ENCODE data around the gene PAPSS1.
"Not testable (repeated sequence)": the region's sequence is repeated elsewhere in the genome, so short reads cannot be mapped to it uniquely, and the experiment has no call there.

The PAPSS1 gene

DNA sequence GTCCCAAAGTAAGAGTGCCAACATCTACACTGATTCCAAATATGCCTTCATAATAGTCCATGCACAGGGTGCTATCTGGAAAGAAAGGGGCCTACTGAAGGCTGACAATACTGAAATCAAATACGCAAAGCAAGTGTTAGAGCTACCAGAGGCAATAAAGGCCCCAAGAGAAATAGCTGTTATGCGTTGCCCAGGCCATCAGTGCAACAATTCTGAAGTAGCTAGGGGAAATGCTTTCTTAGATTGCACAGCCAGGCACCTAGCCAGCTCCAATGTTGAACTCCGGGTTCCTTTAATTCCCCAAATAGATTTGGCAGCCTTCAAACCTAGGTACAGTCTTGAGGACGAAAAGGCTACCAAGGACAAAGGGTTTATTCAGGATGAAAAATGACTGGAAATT, 17.4 kb upstream of the PAPSS1 start:
- no peak overlapping the region for H3K27ac Mint-ChIP-seq
- H3K9me3 Mint-ChIP-seq (ENCODE audit: low read depth), result no peaks in the 10 kb centered on the region
- H3K27me3 Mint-ChIP-seq, result peaks cover 4% of the 10 kb centered on the region
- H3K4me3 Mint-ChIP-seq, result no peak overlapping the region
- H3K36me3 Mint-ChIP-seq, result no peaks in the 10 kb centered on the region
- H3K4me1 Mint-ChIP-seq (ENCODE audit: low read depth), result no peaks in the 10 kb centered on the region

DNA sequence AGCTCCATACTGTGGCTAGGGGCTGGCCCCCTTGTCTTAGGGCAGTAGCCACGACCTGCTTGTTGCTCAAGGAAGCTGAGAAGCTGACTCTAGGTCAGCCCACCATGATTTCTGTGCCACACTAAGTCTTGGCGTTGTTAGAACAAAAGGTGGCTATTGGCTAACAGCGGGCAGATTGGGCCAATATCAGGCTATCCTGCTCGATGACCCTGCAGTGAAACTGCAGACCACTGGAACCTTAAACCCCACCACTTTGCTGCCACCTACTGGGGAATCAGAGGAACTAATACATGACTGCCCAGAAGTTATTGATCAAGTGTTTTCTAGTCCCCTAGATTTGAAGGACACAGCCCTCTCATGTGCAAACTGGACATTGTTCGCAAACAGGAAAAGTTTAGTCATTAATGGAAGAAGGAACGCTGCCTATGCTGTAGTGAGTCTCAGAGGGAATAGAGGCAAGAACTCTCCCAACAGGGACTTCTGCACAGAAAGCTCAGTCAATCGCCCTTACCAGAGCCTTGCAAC, 17.0 kb upstream of the PAPSS1 start:
- peaks cover 4% of the 10 kb centered on the region for H3K27me3 Mint-ChIP-seq
- H3K9me3 Mint-ChIP-seq (ENCODE audit: low read depth), result no peaks in the 10 kb centered on the region
- no peak overlapping the region for H3K4me3 Mint-ChIP-seq
- no peaks in the 10 kb centered on the region for H3K4me1 Mint-ChIP-seq (ENCODE audit: low read depth)
- H3K27ac Mint-ChIP-seq, result no peak overlapping the region
- no peaks in the 10 kb centered on the region for H3K36me3 Mint-ChIP-seq

DNA sequence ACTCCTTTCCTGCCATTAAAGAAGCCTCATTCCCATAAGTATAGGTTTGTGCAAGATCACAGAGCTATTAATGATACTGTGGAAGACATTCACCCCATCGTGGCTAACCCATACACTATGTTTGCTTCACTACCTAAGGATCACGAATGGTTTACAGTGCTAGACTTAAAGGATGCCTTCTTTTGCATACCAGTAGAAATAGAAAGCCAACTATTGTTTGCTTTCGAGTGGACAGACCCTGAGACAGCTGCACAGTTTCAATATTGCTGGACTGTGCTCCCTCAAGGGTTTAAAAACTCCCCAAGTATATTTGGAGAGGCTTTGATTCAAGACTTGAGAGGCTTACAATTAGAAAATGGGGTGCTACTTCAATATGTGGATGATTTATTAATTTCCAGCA, 16.0 kb upstream of the PAPSS1 start:
- H3K36me3 Mint-ChIP-seq, result no peaks in the 10 kb centered on the region
- no peak overlapping the region for H3K4me3 Mint-ChIP-seq
- H3K27ac Mint-ChIP-seq, result no peak overlapping the region
- peaks cover 4% of the 10 kb centered on the region for H3K27me3 Mint-ChIP-seq
- H3K9me3 Mint-ChIP-seq (ENCODE audit: low read depth), result no peaks in the 10 kb centered on the region
- H3K4me1 Mint-ChIP-seq (ENCODE audit: low read depth), result no peaks in the 10 kb centered on the region

DNA sequence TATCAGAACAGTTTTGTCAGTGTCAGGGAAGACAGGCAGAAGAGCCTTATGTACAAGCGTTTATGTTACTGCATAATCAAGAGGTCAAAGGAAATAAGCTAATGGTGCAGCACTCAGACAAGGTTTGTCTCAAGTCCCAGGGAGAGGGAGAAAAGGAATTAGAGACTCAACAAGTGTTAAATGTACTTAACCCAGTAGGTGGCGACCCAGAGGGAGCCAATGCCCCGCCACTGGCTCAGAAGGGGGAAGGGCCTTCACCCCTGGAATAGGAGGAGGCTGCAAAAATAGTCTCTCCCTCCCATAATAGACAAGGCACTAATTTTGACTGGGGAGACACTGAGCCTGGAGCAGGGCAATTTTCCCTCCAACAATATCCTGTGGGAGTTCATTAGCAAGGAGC, 14.1 kb upstream of the PAPSS1 start:
- H3K27me3 Mint-ChIP-seq, result peaks cover 4% of the 10 kb centered on the region

DNA sequence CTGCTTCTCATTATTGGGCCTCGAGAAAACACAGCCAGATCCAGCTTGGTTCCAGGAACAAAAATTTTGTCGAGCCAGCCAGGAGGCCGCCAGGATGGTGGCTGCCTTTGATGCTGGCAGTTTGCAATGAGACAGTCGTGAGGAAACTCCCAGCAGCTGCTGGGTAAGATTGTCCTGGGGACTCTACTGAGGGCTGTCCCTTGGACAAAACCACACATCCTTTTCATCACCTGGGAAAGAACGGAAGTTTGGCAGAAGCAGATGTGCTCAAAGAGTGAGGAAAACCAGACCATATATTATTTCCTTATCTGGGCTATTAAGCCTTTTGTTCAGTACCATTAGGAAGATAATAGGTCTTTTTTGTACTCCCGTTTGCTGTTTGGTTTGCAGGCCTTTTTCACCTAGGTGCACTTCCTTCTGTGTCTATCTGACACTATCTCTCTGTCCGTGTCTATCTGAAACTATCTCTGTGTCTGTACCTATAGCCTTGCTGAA, 13.4 kb upstream of the PAPSS1 start:
- no peaks in the 10 kb centered on the region for H3K4me1 Mint-ChIP-seq (ENCODE audit: low read depth)
- no peak overlapping the region for H3K27ac Mint-ChIP-seq
- peaks cover 3% of the 10 kb centered on the region for H3K36me3 Mint-ChIP-seq
- H3K27me3 Mint-ChIP-seq, result peaks cover 5% of the 10 kb centered on the region
- no peak overlapping the region for H3K4me3 Mint-ChIP-seq
- H3K9me3 Mint-ChIP-seq (ENCODE audit: low read depth), result no peaks in the 10 kb centered on the region

More for the DNA sequence above, 14.1 kb upstream of the PAPSS1 start:
- H3K9me3 Mint-ChIP-seq (ENCODE audit: low read depth), result no peaks in the 10 kb centered on the region
- H3K27ac Mint-ChIP-seq, result no peak overlapping the region
- no peak overlapping the region for H3K4me3 Mint-ChIP-seq
- no peaks in the 10 kb centered on the region for H3K4me1 Mint-ChIP-seq (ENCODE audit: low read depth)
- H3K36me3 Mint-ChIP-seq, result no peaks in the 10 kb centered on the region

DNA sequence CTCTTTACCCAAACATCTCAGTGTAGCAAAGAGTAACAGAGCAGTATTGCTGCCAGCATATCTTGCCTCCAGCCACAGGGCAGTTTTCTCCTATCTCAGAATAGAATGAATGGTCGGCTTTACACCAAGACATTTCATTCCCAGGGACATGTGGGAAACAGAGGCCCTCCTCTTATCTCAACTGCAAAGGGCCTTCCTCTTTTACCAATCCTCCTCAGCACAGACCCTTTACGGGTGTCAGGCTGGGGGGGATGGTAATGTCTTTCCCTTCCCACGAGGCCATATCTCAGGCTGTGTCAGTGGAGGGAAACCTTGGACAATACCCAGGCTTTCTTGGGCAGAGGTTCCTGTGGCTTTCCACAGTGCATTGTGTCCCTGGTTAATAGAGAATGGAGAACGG, 9.0 kb upstream of the PAPSS1 start:
- H3K36me3 Mint-ChIP-seq; H3K27ac Mint-ChIP-seq; H3K27me3 Mint-ChIP-seq; H3K4me3 Mint-ChIP-seq; H3K9me3 Mint-ChIP-seq (ENCODE audit: low read depth); H3K4me1 Mint-ChIP-seq (ENCODE audit: low read depth): not testable (repeated sequence)

DNA sequence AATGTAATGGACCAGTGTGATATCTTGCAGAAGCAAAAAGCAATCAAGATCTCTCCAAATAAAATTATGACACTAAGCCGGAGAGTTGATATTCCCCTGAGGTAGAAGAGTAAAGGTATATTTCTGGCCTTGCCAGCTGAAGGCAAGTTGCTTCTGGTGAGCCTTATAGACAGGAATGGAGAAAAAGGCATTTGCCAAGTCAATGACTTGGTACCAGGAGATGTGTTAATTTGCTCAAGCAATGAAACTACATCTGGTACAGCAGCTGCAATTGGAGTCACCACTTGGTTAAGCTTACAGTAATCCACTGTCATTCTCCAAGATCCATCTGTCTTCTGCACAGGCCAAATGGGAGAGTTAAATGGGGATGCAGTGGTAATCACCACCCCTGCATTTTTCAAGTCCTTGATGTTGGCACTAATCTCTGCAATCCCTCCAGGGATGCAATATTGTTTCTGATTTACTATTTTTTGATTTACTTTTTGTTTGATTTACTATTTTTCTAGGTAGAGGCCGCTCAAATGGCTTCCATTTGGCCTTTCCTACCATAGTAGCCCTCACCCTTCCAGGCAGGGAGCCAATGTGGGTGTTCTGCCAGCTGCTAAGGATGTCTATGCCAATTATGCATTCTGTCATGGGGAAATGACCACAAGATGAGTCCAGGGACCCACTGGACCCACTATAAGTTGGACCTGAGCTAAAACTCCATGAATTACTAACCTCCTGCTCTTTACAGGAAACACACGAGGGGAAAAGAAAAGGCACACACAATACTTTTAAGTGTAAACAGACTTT, 6.3 kb upstream of the PAPSS1 start:
- H3K27ac Mint-ChIP-seq; H3K4me3 Mint-ChIP-seq; H3K4me1 Mint-ChIP-seq (ENCODE audit: low read depth); H3K9me3 Mint-ChIP-seq (ENCODE audit: low read depth); H3K27me3 Mint-ChIP-seq; H3K36me3 Mint-ChIP-seq: not testable (repeated sequence)

DNA sequence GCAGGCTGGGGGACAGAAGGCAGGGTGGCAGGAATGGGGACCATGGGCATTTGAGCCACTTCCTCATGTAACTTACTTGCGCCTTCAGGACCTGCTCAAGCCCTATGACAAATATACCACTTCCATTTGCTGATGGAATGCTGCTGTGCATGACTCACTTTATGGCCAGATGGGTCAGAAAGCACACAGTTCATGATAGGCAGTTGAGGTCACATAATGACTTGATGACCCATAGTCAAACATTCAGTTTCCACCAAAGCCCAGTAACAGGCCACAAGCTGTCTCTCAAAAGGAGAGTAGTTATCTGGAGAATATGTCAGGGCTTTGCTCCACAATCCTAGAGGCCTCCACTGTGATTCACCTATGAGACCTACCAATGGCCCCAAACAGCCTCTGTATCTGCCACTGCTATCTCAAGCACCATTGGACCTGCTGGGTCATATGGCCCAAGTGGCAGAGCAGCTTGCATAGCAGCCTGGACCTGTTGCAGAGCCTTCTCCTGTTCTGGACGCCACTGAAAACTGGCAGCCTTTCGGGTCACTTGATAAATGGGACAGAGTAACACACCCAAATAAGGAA, 5.3 kb upstream of the PAPSS1 start:
- Mint-ChIP-seq H3K4me3 (no peak overlapping the region), H3K4me1 (ENCODE audit: low read depth) (peaks cover 11% of the 10 kb centered on the region), H3K9me3 (ENCODE audit: low read depth) (no peaks in the 10 kb centered on the region), H3K27me3 (peaks cover 2% of the 10 kb centered on the region), H3K27ac (no peak overlapping the region), H3K36me3 (peaks cover 3% of the 10 kb centered on the region)

DNA sequence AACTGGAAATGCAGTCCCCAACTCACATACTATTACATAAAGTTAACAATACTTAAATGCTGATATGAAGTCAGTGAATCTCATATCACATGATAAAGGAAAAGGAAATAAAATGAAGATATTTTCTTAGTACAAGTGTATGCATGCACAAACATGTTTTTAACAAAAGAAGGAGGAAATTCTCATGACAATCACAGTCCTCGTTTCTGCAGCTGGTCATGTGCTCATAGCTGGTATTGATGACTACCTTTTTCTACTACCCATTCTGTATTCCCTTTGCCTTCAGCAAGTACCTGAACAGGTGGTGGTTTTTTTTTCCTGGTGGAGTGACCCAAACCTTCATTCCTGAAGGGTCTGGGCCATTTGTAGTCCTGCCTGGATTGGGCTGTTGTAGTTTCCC, 3.3 kb upstream of the PAPSS1 start:
- H3K27ac Mint-ChIP-seq; H3K36me3 Mint-ChIP-seq; H3K4me3 Mint-ChIP-seq; H3K9me3 Mint-ChIP-seq (ENCODE audit: low read depth); H3K27me3 Mint-ChIP-seq: not testable (repeated sequence)
- peaks cover 25% of the 10 kb centered on the region for H3K4me1 Mint-ChIP-seq (ENCODE audit: low read depth)

DNA sequence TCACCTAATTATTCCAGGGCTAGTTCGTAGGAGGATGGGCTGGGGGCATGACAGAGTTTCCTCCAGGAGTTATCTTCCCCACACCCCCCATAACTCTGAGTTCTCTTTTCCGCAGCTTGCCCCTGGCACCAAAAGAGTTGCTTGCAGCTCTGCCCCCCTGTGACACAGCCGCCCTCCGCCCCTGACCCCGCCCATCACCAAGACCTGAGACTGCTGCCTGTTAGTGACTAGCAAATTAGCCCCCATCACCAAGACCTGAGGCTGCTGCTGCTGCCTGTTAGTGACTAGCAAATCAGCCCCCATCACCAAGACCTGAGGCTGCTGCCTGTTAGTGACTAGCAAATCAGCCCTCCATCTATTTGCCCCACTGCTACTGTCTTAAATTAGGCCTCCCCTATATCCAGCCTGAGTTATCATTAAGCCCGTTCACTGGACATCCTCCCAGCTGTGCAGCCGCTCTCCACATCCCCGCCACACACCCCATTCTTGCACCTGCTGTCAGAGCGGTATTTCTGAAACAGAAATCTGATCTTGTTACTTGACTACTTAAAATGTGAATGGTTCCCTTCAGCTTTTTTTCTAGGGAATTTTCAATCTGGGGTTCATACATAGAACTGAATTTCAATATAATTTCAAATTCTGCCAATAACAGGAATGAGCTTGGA, 1.5 kb upstream of the PAPSS1 start:
- Mint-ChIP-seq H3K4me1 (ENCODE audit: low read depth) (peaks cover 34% of the 10 kb centered on the region), H3K36me3 (no peaks in the 10 kb centered on the region), H3K27ac (peak overlapping the region; percentile 94), H3K27me3 (no peaks in the 10 kb centered on the region), H3K4me3 (peak overlapping the region; percentile 93), H3K9me3 (ENCODE audit: low read depth) (no peaks in the 10 kb centered on the region)

DNA sequence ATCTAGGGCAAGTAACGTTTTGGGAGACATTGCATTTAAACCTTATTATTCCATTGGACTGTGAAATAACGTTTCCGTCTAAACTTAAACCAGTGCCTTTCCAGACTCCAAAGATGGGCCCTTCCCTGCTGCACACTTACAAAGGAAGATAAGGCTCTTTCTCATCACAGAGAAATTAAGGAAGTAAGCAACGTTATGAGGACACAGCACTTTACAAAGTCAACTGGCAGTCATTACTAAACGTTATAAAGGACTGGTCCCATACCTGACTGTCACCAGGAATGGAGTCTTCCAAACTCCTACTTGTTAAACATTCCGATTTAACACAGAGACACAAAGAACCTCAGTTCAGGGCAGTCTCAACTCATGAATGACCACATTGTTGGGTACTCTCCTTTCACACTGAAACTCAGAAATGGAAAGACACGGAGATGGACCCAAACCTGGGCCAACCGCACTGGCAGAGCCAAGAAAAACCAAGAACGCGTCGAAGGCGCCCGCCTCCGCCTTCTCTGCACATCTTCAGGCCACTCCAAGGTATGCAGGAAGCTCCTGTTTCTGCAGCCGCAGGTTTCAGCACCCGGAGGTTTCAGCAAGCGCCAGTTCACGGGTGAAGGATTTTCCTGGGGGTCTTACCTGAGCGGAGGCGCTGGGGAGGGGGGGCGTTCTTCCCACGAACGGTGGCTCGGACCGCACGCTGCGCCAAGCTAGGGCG, 670 bp downstream of the PAPSS1 start:
- H3K27me3 Mint-ChIP-seq, result no peaks in the 10 kb centered on the region
- peak overlapping the region; percentile 93 for H3K4me3 Mint-ChIP-seq
- no peaks in the 10 kb centered on the region for H3K9me3 Mint-ChIP-seq (ENCODE audit: low read depth)
- H3K27ac Mint-ChIP-seq, result peak overlapping the region; percentile 81
- H3K36me3 Mint-ChIP-seq, result no peaks in the 10 kb centered on the region
- H3K4me1 Mint-ChIP-seq (ENCODE audit: low read depth), result peaks cover 34% of the 10 kb centered on the region

DNA sequence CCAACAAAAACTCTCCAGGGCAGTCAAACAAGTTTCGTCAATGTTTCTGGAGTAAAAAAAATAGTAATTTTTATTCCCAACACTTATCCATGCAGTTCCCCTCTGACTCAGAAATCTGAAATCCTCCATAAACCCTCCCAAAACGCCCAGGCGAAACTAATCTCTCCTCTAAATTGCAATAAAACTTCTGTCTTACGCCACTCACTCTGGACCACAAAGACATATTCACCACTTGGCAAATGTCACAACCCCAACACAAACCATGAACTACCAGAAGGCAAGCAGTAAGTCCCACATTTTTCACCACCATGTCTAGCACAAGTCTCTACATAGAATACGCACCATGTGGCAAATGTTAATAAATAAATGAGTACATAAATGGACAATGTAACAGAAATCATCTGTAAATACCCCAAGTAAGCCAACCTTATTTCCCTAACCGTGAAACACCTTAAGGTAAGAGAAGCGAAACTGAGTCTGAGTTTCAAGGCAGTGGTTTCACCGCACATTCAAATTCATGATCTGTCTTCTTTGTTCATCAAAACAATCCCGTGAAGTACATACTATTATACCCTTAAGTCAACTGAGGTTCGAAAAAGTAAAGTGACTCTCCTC, 1.6 kb downstream of the PAPSS1 start:
- H3K27ac Mint-ChIP-seq, result no peak overlapping the region
- H3K27me3 Mint-ChIP-seq, result no peaks in the 10 kb centered on the region
- peaks cover 4% of the 10 kb centered on the region for H3K36me3 Mint-ChIP-seq
- peaks cover 37% of the 10 kb centered on the region for H3K4me1 Mint-ChIP-seq (ENCODE audit: low read depth)
- peak overlapping the region; percentile 93 for H3K4me3 Mint-ChIP-seq
- H3K9me3 Mint-ChIP-seq (ENCODE audit: low read depth), result no peaks in the 10 kb centered on the region

DNA sequence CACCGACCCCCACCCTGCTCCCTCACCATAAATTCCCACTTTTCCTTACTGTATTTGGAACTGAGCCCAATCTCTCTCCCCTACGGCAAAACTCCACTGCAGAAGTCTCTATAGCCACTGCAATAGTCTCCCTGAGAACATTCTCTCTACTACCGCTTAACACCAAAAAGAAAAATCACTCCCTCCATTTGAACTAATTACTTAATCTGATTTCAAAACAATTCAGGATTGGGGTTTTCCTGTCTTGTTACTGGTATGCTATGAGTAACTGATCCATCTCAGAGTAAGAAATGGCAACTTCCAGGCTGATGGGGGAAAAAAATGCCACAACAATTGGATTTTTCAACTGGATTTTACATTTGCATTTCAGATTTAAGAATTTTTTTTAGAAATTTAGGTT, 5.8 kb downstream of the PAPSS1 start:
- H3K9me3 Mint-ChIP-seq (ENCODE audit: low read depth), result peaks cover 4% of the 10 kb centered on the region
- no peak overlapping the region for H3K27ac Mint-ChIP-seq
- peaks cover 15% of the 10 kb centered on the region for H3K36me3 Mint-ChIP-seq

DNA sequence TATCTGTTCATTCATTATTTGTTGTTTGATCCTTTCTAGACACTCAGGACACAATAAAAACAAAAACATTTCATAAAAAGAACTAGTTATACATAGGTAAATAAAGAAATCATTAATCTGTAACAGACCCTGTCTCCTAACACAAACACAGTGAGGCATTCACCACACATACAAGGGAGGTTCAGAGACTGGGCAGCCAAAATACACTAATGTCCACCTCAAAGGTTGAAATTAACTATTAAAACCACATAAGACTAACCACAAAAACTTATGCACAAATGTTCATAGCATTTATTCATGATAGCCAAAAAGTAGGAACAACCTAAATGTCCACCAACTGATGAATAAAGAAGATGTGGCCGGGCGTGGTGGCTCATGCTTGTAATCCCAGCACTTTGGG, 7.8 kb downstream of the PAPSS1 start:
- no peaks in the 10 kb centered on the region for H3K27me3 Mint-ChIP-seq
- H3K4me3 Mint-ChIP-seq, result no peak overlapping the region
- H3K36me3 Mint-ChIP-seq, result peaks cover 25% of the 10 kb centered on the region
- no peak overlapping the region for H3K27ac Mint-ChIP-seq
- H3K9me3 Mint-ChIP-seq (ENCODE audit: low read depth), result peaks cover 8% of the 10 kb centered on the region
- peaks cover 13% of the 10 kb centered on the region for H3K4me1 Mint-ChIP-seq (ENCODE audit: low read depth)

More for the DNA sequence above, 5.8 kb downstream of the PAPSS1 start:
- Mint-ChIP-seq H3K4me1 (ENCODE audit: low read depth) (peaks cover 31% of the 10 kb centered on the region), H3K27me3 (no peaks in the 10 kb centered on the region), H3K4me3 (no peak overlapping the region)

Data from activated naive CD8-positive, alpha-beta T cell (primary cell).